GM21423 (cell line): ENCODE measurements around the gene BCAN.
A peak's percentile ranks its signal among the peaks of the same experiment; 100 is the strongest.

Experiments
- ATAC-seq: cut with Tn5 transposase; IDR thresholded peaks from one replicate; pipeline ENCODE4 v1.9.1; 2021; ENCODE audit warnings: mild to moderate bottlenecking, moderate library complexity; ENCODE audit not compliant: unreplicated experiment

Gene BCAN

GRCh38 chr1:156659988-156660751 lies 18.3 kb downstream of the BCAN start:
- ATAC-seq, result peak; percentile 50

DNA sequence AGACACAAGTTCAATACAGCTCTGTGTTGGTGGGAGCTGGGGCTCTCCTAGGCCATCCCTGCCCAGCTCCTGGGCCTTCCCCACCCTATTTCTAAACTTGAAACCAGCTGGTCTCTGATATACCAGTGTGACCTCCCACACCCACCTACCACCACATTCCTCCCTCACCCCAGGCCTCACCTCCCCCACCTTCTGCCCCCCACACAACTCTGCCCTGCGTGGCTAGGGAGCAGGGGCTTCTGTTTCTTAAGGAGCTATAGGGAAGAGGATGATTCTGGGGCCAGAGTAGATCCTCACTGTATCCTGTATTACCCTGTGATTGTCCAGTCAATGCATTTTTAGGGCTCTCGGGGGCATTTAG lies 18.8 kb downstream of the BCAN start:
- ATAC-seq, result no peak

GRCh38 chr1:156662005-156662799 lies 20.3 kb downstream of the BCAN start:
- no peak for ATAC-seq

DNA sequence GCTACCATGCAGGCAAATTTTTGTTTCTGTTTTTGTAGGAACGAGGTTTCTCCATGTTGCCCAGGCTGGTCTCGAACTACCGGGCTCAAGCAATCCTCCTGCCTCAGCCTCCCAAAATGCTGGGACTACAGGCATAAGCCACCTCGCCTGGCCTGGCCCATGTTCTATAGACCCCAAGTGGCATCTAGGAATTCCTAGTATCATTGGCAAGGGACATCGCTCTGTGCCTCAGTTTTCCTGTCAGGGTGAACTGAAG lies 20.8 kb downstream of the BCAN start:
- no peak for ATAC-seq

DNA sequence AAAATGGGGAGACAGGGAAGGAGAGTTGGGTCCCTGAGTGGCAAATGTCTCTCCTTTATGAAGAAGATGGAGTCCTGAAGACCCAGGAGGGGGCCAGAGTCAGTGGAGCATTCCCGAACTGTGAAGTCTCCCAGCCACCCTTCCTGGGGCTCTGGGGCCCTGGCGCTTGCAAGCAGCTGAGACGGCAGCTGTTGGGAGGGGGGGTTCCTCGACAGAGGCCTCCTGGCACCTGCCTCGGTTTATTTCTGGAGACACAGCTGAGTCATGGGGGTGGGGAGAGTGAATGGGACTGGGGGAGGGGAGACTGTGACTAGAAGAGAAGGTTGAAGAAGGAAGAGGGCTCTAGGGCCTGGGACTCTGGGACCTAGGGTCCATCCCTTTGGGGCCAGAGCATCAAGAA lies 21.3 kb downstream of the BCAN start:
- no peak for ATAC-seq

DNA sequence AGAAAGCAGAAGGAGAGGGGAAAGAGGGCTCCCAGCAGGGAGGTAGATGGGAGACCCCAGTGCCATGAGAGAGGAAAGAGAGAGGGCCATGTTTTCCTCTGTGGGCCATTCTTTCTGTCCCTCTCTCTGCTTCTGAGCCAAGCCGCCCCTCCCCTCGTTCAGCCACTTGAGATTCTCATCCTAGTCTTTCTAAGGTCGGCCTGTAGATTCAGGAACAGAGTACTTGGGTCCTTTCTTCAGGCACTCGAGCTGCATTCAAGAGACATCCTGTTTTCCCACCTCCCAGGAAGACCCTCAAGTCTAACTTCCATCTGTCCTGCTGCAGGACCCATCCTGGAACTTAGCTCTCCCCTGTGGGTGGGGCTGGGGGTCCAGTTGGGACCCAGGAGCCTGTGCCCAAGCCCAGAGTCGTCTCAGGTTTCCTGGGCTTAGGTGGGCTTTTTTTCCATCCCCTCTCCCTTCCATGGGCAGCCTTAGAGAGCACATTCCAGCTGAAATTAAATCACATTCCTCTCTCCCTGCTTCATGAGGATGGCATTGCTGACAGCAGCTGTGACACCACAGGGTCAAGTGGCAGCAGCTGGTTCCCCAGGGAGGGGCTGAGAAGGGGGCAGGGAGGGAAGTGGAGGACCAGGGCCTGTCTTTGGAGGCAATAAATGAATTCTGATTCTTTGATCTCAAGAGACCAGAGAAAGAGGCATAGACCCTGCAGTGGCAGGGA lies 22.3 kb downstream of the BCAN start:
- no peak for ATAC-seq

DNA sequence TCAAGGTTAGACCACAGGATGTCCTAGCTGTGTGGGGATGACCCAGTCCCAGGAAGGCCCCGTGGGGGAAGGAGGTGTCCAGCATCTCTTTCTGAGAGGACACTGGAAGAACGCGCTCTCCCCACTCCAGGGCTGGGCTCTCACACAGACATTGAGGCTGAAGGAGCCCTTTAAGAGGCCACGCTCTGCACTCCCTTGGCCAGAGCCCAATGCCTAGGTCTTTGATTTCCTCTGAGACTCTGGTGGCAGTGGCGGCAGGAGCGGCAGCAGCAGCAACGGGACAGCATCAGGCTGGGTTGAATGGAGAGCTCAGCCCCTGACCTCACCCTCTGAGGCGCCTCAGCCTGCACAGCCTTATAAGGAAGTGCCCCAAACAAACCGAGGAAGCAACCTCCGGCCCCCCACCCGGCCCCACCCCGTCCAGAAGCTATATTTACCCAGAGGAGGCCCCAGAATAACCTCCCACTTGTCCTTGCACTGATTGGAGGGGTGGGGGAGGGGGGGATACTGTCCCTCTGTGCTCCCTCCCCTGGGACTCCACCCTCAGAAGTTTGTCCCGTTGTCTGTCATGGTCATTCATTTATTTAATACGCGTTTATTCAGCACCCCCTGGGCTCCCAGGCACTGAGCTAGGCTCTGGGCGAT lies 23.0 kb downstream of the BCAN start:
- ATAC-seq, result no peak

GRCh38 chr1:156665539-156665938 lies 23.6 kb downstream of the BCAN start:
- ATAC-seq, result no peak

DNA sequence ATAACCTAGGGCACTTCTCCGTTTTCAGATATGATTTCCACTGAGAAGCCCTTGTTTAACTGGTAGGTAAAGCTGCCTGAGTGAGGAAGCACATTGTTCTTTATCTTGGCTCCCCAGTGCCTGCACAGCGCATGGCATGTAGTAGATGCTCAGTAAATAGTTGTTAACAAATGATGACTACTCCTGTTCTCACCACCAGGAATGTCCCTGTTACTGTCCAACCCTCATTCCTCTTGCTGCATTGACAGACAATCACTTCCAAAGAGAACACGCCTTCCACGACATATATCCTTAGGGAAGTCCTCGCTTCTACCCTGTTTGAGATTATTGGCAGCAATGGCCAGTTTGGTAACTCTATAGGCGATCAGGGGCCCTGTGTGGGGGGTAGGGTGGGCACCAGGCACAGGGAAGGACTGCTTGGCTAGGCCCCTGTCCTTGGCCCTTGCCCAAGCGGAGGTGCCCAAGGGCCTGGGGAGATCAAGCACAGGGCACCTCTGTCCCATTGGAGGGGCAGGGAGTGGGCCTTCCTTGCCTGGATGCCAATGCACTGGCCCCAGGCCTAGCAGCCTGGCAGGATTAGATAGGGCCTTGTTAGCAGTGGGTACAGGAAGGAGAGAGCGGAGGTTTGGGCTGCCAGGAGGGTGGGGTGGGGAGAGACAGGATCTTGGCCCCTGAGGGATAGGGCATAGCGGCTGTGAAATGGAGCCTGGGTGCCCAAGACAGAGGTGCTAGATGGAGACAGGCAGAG lies 25.1 kb downstream of the BCAN start:
- ATAC-seq, result no peak

DNA sequence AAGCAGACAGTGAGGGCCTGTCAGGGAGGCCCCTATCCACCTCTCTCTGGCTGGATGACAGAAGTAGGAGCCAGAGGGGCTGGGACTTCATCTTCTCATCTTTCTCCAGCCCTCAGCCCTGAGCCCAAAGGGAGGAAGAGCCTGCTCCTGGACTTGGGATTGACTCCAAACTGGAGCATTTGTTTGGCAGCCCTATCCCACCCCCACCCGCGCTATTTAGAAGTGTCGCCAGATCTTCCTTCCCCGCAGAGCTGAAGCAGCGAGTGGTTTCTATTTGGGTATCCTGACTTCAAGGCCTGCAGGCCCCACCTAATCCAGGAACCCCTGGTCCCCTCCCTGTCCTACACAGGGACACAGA lies 25.7 kb downstream of the BCAN start:
- no peak for ATAC-seq

- no peak for ATAC-seq
Measured at GRCh38 chr1:156667968-156668709, 26.2 kb downstream of the BCAN start.

DNA sequence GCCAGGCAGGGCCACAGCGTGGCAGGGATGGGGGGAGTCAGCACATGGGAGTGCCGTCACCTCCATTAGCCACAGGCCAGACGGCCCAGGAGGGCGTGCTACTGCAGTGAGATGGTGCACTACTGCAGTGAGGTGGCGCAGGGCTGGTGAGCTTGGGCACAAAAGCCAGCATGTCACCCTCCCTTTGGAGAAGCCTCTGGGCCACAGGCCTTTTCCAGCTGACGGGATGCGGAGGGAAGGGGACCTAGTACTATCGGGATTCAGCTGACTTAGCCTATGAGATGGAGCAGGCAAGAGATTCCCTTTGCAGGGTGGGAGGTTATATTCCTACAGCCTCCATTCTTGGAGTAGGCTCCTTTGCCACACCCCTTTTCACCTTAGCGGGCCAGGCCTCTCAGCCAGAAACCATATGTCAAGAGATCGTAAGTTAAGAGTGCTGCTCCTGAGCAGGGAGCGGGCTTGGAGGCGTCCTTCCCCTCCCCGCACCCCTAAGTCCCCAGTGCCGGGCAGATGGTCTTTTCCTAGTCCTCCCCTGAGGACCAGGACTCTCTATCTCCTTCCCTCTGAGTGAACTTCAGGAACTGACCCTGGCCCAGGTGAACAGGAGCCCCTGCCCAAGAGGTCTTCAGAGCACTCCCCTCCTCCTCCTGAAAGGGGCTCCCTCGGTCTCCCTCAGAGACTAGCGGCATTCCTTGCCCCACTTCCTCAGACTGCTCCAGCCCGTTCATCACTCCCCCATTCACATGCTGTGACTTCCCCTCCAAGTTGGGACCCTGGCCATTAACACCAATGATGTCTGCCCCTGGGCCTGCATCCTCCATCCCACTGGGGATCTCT lies 27.1 kb downstream of the BCAN start:
- ATAC-seq, result no peak

DNA sequence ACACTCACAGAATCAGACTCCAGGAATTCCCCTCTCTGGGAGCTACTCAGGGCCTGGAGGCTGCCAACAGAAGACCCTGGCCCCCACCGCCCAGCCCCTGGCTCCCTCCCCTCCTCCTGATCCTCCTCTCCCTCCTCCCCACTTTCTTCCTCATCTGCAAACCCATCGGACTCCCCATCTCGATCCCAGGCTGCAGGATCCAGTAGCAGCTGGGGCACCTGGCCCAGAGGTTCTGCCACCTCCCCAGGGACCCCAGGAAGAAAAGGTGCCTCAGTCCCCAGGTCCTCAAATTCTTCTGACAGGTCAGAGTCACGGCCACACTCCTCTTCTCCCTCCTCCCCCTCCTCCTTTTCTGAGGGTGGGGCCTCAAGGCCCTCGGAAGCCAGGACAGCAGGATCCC lies 27.9 kb downstream of the BCAN start:
- no peak for ATAC-seq

GRCh38 chr1:156670359-156670758 lies 28.4 kb downstream of the BCAN start:
- no peak for ATAC-seq

DNA sequence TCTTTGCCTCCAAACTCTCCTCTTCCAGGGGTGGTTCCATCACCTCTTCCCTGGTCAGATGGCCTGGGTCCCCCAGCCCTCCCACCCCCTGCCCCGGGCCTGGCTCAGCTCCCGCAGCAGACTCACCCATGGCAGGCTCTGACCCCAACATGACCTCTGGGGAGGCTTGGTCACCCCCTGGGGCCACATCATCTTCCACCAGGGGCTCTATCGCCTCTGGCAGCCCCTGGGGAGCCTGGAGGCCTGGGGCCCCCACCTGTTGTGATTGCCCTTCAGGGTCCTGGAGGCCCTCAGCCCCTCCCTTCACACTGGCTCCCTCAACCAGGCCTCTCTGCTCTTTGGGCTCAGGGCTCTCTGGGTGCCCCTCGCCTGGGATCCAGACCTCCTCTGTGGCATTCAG lies 28.9 kb downstream of the BCAN start:
- ATAC-seq, result no peak

- no peak for ATAC-seq
Measured at GRCh38 chr1:156671804-156672203, 29.9 kb downstream of the BCAN start.

DNA sequence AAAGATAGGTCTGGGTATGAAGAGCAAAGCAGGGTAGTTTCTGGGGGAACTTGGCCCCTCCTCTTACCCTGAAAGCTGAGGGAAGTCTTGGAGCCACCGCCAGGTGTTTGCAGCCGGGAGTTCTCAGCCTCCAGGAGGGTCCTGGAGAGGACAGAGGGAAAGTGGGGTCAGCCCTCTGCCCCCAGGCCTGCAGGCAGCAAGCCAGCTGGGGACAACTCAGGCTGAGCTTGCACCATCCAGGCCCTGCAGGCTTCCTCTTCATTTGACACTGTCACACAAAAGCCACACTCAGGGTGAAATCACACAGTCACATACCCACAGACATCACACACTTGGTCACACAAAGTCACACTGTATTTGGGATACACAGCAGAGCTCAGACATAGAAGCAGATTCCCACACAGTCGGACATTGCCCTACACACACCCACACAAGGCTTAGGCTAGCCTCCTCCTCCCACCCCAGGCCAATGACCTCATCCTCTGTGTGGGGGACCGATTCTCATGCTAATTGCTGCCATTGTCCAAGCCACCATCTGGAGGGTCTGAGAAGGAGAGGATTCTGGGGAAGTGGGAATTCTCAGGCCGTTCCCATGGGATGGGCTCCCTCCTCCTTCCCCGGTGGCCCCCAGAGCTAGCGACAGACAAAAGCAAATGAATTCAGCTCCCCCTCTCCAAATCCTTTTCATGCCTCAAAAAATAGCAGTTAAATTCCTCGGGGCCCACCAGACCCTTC lies 31.6 kb downstream of the BCAN start:
- no peak for ATAC-seq

GRCh38 chr1:156675210-156676113 lies 33.5 kb downstream of the BCAN start:
- no peak for ATAC-seq
